NCI-H510A treated with DMSO at 0.1 percent for 48 hours (cell line): Measurements from ENCODE around the gene CYP2B6.
"Not testable (repeated sequence)": the region's sequence is repeated elsewhere in the genome, so short reads cannot be mapped to it uniquely, and the experiment has no call there.

Source experiments
- DNase-seq: peaks from one replicate; lab custom pipeline; 2025; lab: John Stamatoyannopoulos, UW

Gene CYP2B6

GRCh38 chr19:40980743-40981442, 10.2 kb upstream of the CYP2B6 start:
- DNase-seq: not testable (repeated sequence)

- DNase-seq: no peak
These were observed 9.5 kb upstream of the CYP2B6 start for GRCh38 chr19:40981591-40981990.

GRCh38 chr19:40982594-40983101, 8.4 kb upstream of the CYP2B6 start:
- DNase-seq: no peak

GRCh38 chr19:40989453-40989852, 1.6 kb upstream of the CYP2B6 start:
- DNase-seq: no peak

GRCh38 chr19:40995355-40995754, 4.3 kb downstream of the CYP2B6 start:
- no peak for DNase-seq

- not testable (repeated sequence) for DNase-seq
These were observed 7.9 kb downstream of the CYP2B6 start for GRCh38 chr19:40999018-40999417.

GRCh38 chr19:41000310-41000737, 9.2 kb downstream of the CYP2B6 start:
- no peak for DNase-seq

- no peak for DNase-seq
These were observed 10.3 kb downstream of the CYP2B6 start for GRCh38 chr19:41001243-41001971.

- not testable (repeated sequence) for DNase-seq
These were observed 12.6 kb downstream of the CYP2B6 start for GRCh38 chr19:41003656-41004055.

GRCh38 chr19:41009700-41010235, 18.7 kb downstream of the CYP2B6 start:
- no peak for DNase-seq

- no peak for DNase-seq
These were observed 22.3 kb downstream of the CYP2B6 start for GRCh38 chr19:41013359-41013758.

GRCh38 chr19:41014643-41015042, 23.6 kb downstream of the CYP2B6 start:
- no peak for DNase-seq

- DNase-seq: no peak
These were observed 25.5 kb downstream of the CYP2B6 start for GRCh38 chr19:41016488-41017071.

GRCh38 chr19:41018736-41019290, 27.7 kb downstream of the CYP2B6 start:
- no peak for DNase-seq

GRCh38 chr19:41019346-41019745, 28.3 kb downstream of the CYP2B6 start:
- no peak for DNase-seq

- no peak for DNase-seq
These were observed 32.1 kb downstream of the CYP2B6 start for GRCh38 chr19:41023193-41023592.

- no peak for DNase-seq
These were observed 34.3 kb downstream of the CYP2B6 start for GRCh38 chr19:41025411-41025810.

- no peak for DNase-seq
These were observed 34.8 kb downstream of the CYP2B6 start for GRCh38 chr19:41025871-41026270.

- DNase-seq: no peak
These were observed 36.3 kb downstream of the CYP2B6 start for GRCh38 chr19:41027273-41027967.

- no peak for DNase-seq
These were observed 38.7 kb downstream of the CYP2B6 start for GRCh38 chr19:41029524-41030432.

- no peak for DNase-seq
These were observed 39.6 kb downstream of the CYP2B6 start for GRCh38 chr19:41030651-41031050.
